GM23338 (cell line): ENCODE results near the gene NECTIN1.

Experiments used
- CREB1 ChIP-seq: fragments of 250-450 bp; sonication (Bioruptor Pico); IDR thresholded peaks from 2 replicates; pipeline ENCODE4 v1.5.0; 2020; ENCODE audit warnings: low read depth, mild to moderate bottlenecking, moderate library complexity
- CTCF ChIP-seq, 2 experiments: fragments of 200-600 bp in 1 of 2; sonication (generic) in 1 of 2; conservative IDR thresholded peaks; 2 replicates each; pipeline versions ENCODE4 v1.5.1 to v1.6.1; 2016 to 2017; ENCODE audit warnings: antibody characterized with exemption in 2 of 2, low read depth in 2 of 2, mild to moderate bottlenecking in 2 of 2, moderate library complexity in 1 of 2
- EZH2 ChIP-seq: fragments of 200-600 bp; sonication (generic); IDR thresholded peaks from one replicate; pipeline ENCODE4 v1.8.0; 2017; ENCODE audit warnings: antibody characterized with exemption, mild to moderate bottlenecking, low read depth; ENCODE audit not compliant: unreplicated experiment
- EZH2phosphoT487 ChIP-seq: fragments of 200-600 bp; sonication (generic); IDR thresholded peaks from one replicate; pipeline ENCODE4 v1.8.1; 2018; ENCODE audit warnings: antibody characterized with exemption; ENCODE audit not compliant: unreplicated experiment
- JUNB ChIP-seq: IDR thresholded peaks from one replicate; pipeline ENCODE4 v1.6.1; 2016; ENCODE audit warnings: antibody characterized with exemption; ENCODE audit not compliant: unreplicated experiment
- NANOG ChIP-seq: IDR thresholded peaks from 2 replicates; pipeline ENCODE4 v1.6.1; 2016; ENCODE audit warnings: antibody characterized with exemption, borderline replicate concordance
- POLR2AphosphoS5 ChIP-seq: IDR thresholded peaks from 2 replicates; pipeline ENCODE4 v1.6.1; 2016; ENCODE audit warnings: antibody characterized with exemption, low read depth
- REST ChIP-seq: IDR thresholded peaks from one replicate; pipeline ENCODE4 v1.6.1; 2018; ENCODE audit warnings: antibody characterized with exemption; ENCODE audit not compliant: unreplicated experiment
- ZNF114 ChIP-seq: fragments of 250-450 bp; sonication (Bioruptor Pico); IDR thresholded peaks from 2 replicates; pipeline ENCODE4 v1.5.0; 2020; ENCODE audit warnings: mild to moderate bottlenecking, moderate library complexity
- ZNF331 ChIP-seq: fragments of 250-450 bp; sonication (Bioruptor Pico); IDR thresholded peaks from 2 replicates; pipeline ENCODE4 v1.5.0; 2020; ENCODE audit warnings: low read depth, mild to moderate bottlenecking, moderate library complexity
- ZNF462 ChIP-seq: fragments of 250-450 bp; sonication (Bioruptor Pico); IDR thresholded peaks from 2 replicates; pipeline ENCODE4 v1.5.0; 2020; ENCODE audit warnings: mild to moderate bottlenecking, moderate library complexity

DNA sequence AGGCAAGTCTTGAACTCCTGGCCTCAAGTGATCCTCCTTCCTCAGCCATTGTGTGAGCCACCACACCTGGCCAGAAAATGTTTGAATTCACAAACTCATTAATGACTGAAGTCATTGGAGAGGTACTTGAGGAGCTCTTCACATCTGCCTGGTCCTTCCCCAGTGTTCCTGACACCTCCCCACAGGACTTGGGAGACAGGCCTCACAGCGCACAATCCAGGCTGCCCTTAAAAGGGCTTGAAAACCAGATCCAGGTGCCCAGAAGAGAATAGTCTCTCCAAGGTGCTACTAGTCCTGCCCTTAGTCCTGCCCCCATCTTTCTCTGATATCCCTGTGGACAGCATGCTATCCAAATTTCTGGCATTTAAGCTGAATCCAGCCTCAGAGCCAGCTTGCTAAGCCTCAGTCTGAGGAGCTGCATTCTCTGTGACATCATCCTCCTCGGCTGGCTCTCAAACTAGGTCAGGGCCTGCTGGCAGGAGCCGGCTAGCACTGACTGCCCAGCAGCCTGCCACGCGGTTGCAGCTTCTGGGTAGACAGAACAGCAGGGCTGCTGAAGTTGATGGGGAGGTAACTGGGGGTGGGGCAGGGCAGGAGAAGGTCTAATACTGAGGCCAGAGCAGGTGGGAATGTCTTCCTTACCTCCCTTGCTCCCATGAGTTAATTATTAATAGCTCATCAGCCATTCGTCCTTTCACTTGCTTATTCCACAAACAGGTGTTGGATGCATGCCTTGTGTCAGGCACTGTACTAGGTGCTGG is 35.3 kb upstream of the NECTIN1 start:
- TF ChIP-seq CTCF (conservative IDR thresholded peaks at IDR 0.05; ENCODE audit: low read depth in 2 of 2) (no peak), EZH2 (no peak), JUNB (no peak), POLR2AphosphoS5 (no peak), ZNF462 (CRISPR knock-in tag) (no peak), ZNF331 (CRISPR knock-in tag) (no peak), CREB1 (no peak), REST (no peak), EZH2phosphoT487 (no peak), ZNF114 (CRISPR knock-in tag) (no peak), NANOG (no peak)
